ENCODE data around the gene ZNF658. TPM values are rescaled to one million over a fixed set of nuclear protein-coding genes. Genes with fewer than 3 reads are reported as not detected.

Gene ZNF658
- 1.2 to 2.8 TPM (median 1.8 TPM) in 5 replicates for total RNA-seq (2022; extraction: Qiagen RNA extraction; ENCODE audit: low read depth)

DNA sequence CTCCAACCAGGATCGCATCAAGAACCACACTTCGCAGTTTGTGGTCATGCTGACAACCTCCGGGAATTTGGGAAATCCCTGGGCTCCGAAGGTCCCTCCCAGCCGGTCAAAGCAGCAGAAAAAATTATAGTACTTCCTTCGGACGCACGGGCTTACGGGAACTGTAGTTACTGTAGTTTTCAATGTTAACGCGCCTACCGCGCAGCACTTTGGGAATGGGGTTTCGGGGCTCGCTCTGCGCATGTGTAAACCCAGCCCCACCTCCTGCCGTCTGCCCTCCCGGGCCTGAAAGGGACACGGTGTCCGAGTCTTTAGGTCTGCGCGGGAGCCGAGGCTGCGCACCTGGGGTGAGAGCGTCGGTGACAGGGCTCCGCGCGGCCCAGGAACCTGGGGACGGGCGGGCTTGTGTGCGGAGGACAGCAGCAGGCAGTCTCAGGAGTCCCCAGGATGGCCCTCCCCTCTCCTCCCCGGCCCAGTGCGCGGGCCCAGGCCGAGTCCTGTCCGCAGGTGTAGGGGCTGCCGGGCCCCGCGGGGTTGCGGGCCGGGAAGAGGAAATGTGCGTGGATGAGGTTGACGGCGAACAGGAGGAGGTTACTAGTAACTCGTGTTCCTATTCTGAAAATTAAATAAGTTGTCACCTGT, at the start of gene ZNF658:
Gene ZNF658, plus strand, starts transcription at position 236 of the 642 bp plus-strand sequence. CDS start 2,837 bp downstream, outside the sequence.

Other genes with a start within 250 kb of the ZNF658 start
- not detected in 5 replicates for gene SPATA31A3, start 91.8 kb downstream of the ZNF658 start, total RNA-seq (2022; extraction: Qiagen RNA extraction; ENCODE audit: low read depth)